CD4-positive, alpha-beta T cell treated with Interferon alpha-2 for 1 hour (primary cell): ENCODE measurements around the gene ZCCHC2.
A peak's percentile ranks its signal among the peaks of the same experiment; 100 is the strongest.

ENCODE experiments used
- DNase-seq, 2 donors: peaks; one replicate each; pipeline ENCODE4 v3.0.0-alpha.2; 2020 to 2022

Gene ZCCHC2

DNA sequence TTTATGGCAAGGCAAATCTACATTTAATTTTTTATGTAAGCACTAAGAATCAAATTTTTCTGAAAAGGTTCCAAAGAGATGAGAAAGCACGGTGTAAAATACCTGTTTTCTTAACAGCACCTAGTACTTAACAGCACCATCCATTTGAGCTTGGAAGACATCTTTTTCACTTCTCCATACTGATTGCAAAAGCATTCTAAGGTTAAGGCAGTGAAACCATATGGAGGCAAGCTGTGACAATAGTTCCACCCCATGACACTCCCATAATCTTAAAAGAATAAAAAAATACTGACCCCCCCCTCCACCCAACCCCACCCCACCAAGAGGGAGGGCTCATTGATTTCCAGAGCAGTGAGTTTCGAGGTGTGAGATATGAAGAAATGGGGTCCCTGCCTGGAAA is 60.6 kb downstream of the ZCCHC2 start:
- DNase-seq: no peak

- DNase-seq: peak; percentile 83 to 88
Measured at GRCh38 chr18:62584241-62585120, 61.7 kb downstream of the ZCCHC2 start.

DNA sequence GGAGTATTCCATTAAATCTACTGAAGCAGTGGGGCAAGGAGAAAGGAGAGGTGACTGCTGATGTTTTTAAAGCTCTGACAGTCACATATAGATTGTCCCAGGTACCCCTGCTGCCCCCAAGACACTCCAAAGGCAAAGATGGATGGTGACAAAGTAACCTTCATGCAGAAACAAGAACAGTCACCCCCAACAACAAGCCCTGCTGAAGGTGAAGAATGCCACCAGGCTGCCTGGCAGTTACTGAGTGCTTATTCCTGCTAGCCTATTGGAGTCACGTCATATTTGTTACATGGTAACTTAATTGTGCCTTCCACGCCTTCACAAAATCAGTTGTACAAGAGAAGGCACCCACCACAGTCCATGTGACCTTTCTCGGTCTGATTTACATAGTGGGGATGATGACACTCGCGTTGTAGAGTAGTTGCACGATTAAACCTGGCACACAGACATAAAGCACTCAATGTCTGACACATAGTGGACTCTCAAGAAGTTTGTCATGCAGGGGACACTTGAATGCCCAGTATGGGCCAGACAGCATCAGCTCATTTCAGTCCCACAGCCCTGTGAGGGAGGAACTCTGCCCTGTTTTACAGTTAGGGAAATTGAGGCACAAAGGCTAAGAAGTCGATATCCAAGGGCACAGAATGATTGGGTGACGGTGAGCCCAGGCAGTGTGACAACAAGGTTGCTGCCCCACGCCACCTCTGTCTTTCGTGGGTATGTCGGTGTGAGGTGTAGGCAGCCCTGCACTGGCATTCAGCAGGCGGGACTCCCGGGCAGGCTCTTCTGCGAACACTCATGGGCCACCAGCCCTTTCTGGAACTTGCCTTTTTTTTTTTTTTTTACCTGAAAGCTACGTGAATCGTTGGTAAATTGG is 62.7 kb downstream of the ZCCHC2 start:
- DNase-seq: peak in 1 of 2 donors; percentile 7

DNA sequence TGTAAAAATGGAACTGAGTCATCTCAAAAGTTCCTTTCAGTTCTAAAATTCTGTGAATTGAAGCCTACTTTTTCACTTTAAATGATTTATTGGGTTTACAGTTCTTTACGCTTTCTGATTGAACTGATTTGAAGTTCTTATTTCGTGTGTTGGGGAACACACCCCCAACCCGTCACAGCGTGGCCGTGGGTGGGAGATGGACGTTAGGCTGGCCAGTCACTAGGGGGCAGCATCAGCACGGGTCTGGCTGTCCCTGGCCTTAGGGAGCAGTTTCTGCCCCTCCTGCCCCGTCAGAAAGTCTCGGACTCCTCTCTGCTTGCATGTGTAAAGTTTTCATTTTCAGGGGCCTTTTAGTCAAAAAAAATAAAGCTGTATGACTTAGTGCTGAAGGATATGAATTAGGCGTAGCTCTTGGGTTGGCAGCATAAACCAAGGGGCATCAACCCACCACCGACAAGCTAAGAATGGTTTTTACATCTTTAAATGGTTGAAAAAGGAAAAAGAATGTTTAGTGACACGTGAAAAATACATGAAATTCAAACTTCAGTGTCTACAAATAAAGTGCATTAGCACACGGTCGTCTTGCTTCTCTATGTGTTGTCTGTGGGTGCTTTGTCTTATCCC is 63.4 kb downstream of the ZCCHC2 start:
- peak; percentile 53 to 63 for DNase-seq

DNA sequence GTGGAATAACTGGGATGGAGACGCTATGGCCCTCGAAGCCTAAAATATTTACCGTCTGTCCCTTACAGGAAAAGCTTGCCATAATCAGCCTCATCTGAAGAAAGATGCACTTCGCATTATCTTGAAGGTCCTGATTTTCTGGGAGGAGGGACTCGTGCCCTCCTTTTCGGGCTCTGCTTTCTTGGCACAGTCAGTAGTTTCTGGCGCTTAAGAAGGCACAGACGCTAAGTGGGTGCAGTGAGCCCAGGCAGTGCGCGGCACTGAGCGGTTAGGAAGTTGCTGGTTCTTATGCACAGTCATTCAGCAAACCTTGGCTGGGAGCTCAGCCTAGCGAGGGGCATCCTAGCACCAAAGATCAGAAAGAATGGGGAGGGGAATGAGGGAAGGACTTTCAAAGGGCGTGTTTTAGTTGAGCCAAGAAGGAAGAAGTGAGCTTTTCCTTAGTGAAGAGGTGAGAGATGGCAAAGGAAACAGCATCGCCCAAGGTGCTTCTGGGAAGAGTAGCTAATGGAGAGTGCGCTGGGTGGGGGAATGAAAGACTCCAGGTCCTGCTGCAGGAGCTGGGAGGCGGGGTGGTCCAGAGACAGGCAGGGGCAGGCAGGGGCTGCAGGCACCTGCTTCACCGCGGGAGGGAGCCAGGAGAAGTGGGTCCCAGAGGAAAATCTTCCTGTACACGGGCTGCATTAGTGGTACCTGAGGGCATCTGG is 64.1 kb downstream of the ZCCHC2 start:
- no peak for DNase-seq

- no peak for DNase-seq
Measured at GRCh38 chr18:62587689-62588088, 64.9 kb downstream of the ZCCHC2 start.

DNA sequence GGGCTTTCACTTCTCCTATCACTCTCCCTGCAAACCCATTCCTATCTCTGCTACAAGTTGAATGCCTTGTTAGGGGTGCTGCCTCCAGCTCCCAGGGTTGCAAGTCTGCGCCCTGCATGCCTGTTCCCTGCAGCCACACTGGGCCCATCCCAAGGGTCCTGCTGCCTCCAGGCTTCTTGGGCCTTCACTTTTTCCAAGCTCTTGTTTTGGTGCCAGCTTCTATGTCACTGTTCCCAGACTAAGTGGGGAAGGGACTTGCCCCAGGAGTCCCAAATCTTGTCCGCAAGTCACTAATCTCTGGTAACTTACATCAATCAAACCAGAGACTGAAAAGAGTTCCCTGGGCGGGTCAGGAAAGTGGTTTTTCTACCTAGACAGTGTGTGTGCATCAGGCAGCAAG is 65.4 kb downstream of the ZCCHC2 start:
- DNase-seq: no peak

DNA sequence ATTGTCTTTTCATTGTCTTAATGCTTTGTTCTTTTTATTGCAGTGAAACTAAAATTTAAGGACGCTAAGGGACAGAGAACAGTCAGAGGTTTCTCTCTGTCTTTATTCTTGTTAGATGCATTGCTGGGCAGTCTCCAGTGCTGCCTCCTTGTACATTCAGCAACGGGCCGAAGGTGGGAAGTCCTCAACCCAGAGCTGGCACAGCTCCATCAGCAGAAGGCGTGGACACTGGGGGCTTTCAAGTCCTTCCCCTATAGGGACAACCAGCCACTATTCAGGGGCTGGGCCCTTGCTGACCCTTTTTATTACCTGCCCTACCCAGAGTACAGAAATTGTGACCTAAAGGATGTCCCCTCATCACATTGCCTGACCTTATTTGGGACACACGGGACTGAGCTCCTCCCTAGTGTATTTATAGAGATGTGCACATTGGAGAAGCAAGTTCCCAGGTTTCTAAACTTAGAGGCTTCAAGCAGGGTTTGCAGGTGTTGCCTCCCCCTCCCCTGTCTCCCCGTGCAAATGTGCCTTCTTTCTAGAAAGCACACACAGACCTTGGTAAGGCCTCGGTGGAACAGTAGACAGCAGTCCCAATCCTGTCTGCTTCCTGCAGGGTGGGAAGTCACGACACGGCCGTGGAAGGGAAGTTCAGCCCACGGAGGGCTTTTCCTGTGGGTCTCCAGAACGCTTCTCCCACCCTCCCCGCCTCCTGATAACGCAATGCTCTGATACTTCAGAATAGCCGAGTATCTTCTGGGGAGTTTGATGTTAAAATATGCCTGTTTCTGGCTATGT is 68.2 kb downstream of the ZCCHC2 start:
- no peak for DNase-seq

DNA sequence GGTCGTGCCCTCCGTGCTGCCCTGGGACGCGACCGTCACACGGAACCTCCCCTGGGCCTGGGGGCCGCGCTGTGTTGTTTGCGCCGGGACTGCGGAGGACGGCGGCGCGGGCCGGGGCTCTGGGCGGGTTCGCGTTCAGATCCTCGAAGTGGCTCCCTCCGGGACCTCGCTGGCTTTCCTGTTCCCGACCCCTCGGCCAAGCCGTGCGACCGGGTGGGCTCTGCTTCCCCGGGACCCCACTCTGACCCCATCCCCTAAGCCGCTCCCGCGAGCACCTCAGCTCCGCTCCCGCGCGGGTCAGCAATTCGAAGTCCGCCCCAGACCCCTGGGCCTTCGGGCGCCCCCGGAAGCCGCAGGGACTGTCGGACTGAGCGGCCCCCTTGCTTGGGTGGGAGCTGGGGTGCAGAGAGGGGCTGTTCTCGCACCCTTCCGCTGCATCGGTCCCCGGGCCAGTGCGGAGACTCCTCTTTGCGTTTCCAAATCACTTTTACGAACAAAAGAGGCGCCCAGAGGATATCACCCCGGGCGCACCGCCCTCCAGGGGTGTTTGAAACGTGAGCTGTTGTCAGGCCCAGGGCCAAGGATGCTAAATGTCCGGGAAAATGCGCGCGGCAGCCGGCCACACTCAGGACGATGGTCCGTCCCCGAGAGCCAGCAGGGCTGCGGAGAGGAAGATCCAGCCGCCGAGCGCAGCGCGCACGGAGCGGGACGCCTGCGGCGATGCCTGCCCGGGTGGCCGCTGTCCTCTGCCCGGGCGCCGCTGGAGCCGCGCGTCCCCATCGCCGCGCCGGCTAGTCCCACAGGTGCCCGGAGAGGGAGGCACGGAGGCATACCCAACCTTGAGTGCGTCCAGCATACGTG is 73.5 kb downstream of the ZCCHC2 start:
- no peak for DNase-seq

DNA sequence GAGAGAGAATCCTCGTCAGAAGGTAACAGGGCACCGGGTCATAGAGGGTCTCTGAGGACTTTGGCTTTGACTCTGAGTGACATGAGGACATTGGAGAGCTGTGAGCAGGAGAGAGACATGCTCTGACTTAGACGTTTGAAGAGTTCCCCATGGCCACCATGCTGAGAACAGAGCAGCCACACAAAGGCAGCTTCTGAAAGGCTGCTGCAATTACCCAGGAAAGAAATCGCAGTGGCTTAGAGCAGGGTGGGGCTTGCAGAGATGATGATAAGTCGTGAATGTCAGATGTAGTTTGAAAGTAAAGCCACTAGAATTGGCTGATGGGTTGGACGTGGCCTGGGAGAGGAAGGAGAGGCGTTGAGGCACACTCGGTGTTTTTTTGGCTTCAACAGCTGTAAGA is 79.0 kb downstream of the ZCCHC2 start:
- no peak for DNase-seq

DNA sequence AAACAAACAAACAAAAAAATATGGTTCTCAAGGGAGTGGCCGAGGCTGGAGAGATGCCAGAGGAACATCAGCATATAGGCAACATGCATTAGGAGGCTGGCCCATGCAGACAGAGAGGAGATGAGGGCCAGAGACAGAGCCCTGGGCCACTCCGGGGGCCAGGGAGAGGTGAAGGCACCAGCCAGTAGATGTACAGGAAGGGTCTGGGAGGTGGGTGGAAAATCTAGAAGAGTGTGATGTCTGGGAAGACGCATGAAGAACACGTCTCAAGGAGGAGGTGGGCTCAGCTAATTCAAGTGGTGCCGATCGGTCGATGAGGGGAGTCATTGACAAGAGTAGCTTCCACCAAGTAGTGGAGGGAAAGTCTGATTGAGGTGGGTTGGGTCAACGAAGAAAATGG is 79.9 kb downstream of the ZCCHC2 start:
- DNase-seq: no peak

DNA sequence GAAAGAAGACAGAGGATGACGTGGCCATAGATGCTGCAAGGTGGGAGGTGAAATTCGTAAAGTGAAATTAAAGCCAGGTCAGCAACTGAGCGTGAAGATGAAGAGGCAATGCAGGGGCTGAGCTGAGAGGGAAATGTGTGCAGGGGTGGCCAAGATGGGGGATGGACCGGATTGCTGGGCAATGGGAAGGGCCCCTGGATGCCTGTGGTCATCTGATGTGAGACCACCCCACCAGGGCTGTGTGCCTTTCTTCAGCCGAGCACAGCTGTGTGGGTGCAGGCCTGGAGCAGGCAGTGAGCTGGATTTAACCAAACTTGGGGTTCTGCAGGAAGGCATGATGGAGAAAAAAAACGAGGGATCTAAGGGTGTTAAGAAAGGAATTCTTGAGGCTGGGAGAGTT is 80.4 kb downstream of the ZCCHC2 start:
- no peak for DNase-seq

DNA sequence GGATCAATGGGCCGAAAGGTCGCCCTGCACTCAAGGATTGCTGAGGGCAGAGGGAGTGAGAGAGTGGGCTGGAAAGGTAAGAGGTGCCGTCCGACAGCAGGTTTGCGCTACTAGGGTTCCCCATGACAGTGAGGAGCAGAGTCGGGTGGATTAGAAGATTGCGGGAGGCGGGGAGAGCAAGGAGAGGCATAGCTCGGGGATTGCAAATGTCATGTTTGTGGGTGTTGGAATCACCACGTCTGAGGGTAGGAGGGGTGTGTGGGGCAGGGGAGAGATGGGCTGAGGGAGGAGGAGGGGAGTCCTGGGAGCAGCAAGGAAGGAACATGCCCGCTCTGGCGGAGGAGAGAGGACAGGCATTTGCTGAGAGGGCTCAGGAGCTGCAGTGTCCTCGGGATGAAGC is 81.2 kb downstream of the ZCCHC2 start:
- DNase-seq: no peak

DNA sequence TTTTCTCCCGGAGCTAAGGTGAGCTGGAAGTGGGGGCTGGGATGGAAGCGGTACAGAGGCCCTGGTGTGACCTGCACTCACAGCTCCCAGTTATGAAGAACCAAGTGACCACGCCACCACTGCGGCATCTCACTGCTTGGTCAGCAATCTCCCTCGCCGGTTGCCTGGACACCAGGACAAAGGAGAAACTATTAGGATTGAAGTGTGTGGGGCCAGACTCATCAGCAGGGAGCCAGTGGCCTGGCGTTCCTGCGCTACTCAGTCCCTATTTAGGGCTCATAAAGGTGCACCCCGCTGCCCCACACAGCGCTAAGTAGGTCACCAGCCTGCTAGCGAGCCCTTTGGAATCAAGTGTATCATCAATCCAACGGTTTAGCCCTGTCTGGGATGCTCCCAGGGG is 82.9 kb downstream of the ZCCHC2 start:
- DNase-seq: no peak

- no peak for DNase-seq
Measured at GRCh38 chr18:62606106-62606505, 83.3 kb downstream of the ZCCHC2 start.

DNA sequence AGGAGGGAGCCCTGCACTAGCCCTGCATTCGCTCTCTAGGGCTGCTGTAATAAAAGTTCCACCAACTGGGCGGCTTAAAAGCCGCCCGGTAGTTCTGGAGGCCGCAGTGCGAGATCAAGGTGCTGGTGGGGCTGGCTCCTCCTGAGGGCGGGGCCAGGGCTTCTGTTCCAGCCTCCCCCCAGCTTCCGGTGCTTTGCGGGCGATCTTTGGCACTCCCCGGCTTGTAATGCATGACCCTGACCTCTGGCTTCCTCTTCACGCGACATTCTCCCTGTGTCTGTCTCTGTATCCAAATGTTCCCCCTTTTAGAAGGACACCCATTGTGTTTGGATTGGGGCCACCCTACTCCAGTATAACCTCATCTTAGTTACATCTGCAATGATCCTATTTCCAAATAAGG is 84.5 kb downstream of the ZCCHC2 start:
- no peak for DNase-seq

GRCh38 chr18:62607708-62608428 is 85.0 kb downstream of the ZCCHC2 start:
- no peak for DNase-seq

GRCh38 chr18:62609764-62610163 is 86.9 kb downstream of the ZCCHC2 start:
- no peak for DNase-seq

DNA sequence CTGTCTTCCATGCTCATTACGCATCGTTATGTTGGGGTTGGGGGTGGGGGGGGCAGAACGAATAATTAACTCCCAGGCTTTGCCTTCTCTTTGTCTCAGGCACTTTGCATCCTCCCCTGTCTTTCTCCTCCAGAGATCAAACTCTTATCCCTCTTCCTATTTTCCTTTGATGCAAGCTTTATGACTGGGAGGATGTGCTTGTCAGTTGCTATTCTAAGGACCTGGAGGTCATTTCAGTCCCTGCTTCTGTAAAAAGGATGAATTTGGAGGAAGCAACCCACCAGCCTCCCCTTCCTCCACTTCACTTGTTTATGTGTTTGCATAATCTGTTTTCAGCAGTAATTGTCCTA is 87.5 kb downstream of the ZCCHC2 start:
- no peak for DNase-seq

- DNase-seq: no peak
Measured at GRCh38 chr18:62610701-62611411, 88.0 kb downstream of the ZCCHC2 start.
